AML-193 (cell line): ENCODE data around the gene PRKX.
"Not testable (repeated sequence)": the region's sequence is repeated elsewhere in the genome, so short reads cannot be mapped to it uniquely, and the experiment has no call there.

Experiments
- DNase-seq, 2 experiments: peaks; one replicate each; lab custom pipeline; 2025; lab: John Stamatoyannopoulos, UW

Gene PRKX

GRCh38 chrX:3713225-3713936 is at the start of gene PRKX:
Gene PRKX, minus strand, starts transcription at chrX:3713649. Its CDS starts 396 bp downstream, at chrX:3713253.
- DNase-seq = peak in 1 of 2 experiments; percentile 18

- DNase-seq = no peak
Observed at GRCh38 chrX:3763111-3763510, 49.7 kb upstream of the PRKX start.

GRCh38 chrX:3757510-3758025 is 44.1 kb upstream of the PRKX start:
- no peak for DNase-seq

GRCh38 chrX:3748052-3748559 is 34.7 kb upstream of the PRKX start:
- no peak for DNase-seq

GRCh38 chrX:3743801-3744439 is 30.5 kb upstream of the PRKX start:
- DNase-seq = no peak

GRCh38 chrX:3740946-3741345 is 27.5 kb upstream of the PRKX start:
- not testable (repeated sequence) for DNase-seq

GRCh38 chrX:3738509-3738908 is 25.1 kb upstream of the PRKX start:
- DNase-seq = no peak

- DNase-seq = not testable (repeated sequence)
Observed at GRCh38 chrX:3736536-3736935, 23.1 kb upstream of the PRKX start.

GRCh38 chrX:3735891-3736290 is 22.4 kb upstream of the PRKX start:
- DNase-seq = not testable (repeated sequence)

- DNase-seq = not testable (repeated sequence)
Observed at GRCh38 chrX:3734456-3734855, 21.0 kb upstream of the PRKX start.

GRCh38 chrX:3733043-3733430 is 19.6 kb upstream of the PRKX start:
- no peak for DNase-seq

- not testable (repeated sequence) for DNase-seq
Observed at GRCh38 chrX:3732326-3733042, 19.0 kb upstream of the PRKX start.

- DNase-seq = no peak
Observed at GRCh38 chrX:3728454-3728853, 15.0 kb upstream of the PRKX start.

GRCh38 chrX:3723460-3723859 is 10.0 kb upstream of the PRKX start:
- not testable (repeated sequence) for DNase-seq

- DNase-seq = no peak
Observed at GRCh38 chrX:3717742-3718420, 4.4 kb upstream of the PRKX start.

- no peak for DNase-seq
Observed at GRCh38 chrX:3715921-3716320, 2.5 kb upstream of the PRKX start.

GRCh38 chrX:3714706-3715479 is 1.4 kb upstream of the PRKX start:
- not testable (repeated sequence) for DNase-seq

GRCh38 chrX:3713937-3714434 is 537 bp upstream of the PRKX start:
- no peak for DNase-seq

- DNase-seq = no peak
Observed at GRCh38 chrX:3712870-3713224, 602 bp downstream of the PRKX start.

GRCh38 chrX:3712051-3712869 is 1.2 kb downstream of the PRKX start:
- DNase-seq = peak in 1 of 2 experiments; percentile 2
